Activated T-cell treated with anti-CD3 and anti-CD28 coated beads, Interleukin-2, amount 50 U/mL, for 72 hours (primary cell): ENCODE results near the gene DDX20. TPM values are rescaled to one million over a fixed set of nuclear protein-coding genes. Genes with fewer than 3 reads are reported as not detected.

Experiments
- ATAC-seq, 2 donors: fragments of 150-1000 bp; cut with Tn5 transposase; replicated peaks in 1 of 2; 2 replicates each; pipeline ENCODE4 v1.10.0; 2021; ENCODE audit warnings: moderate library complexity in 2 of 2, mild to moderate bottlenecking in 1 of 2
- DNase-seq, 2 donors: peaks; one replicate each; pipeline ENCODE4 v3.0.0; 2021 to 2022; ENCODE audit warnings: mixed read lengths in 1 of 2
- H3K27ac Mint-ChIP-seq: one replicate; pipeline ENCODE4 v1.8.0; 2022; ENCODE audit warnings: mild to moderate bottlenecking, moderate library complexity, mixed read lengths
- H3K27me3 Mint-ChIP-seq: one replicate; pipeline ENCODE4 v1.8.0; 2022; ENCODE audit warnings: low read depth, mixed read lengths
- H3K36me3 Mint-ChIP-seq, 2 donors: one replicate each; pipeline ENCODE4 v1.8.0; 2022; ENCODE audit warnings: mixed read lengths in 2 of 2, mild to moderate bottlenecking in 1 of 2; ENCODE audit not compliant: insufficient read depth in 2 of 2
- H3K4me1 Mint-ChIP-seq: one replicate; pipeline ENCODE4 v1.8.0; 2022; ENCODE audit warnings: low read depth, mixed read lengths
- H3K4me3 Mint-ChIP-seq, 2 donors: one replicate each; pipeline ENCODE4 v1.8.0; 2022; ENCODE audit warnings: mild to moderate bottlenecking in 2 of 2, mixed read lengths in 2 of 2, moderate library complexity in 2 of 2
- H3K9me3 Mint-ChIP-seq, 2 donors: one replicate each; pipeline ENCODE4 v1.8.0; 2022; ENCODE audit warnings: mixed read lengths in 2 of 2
- total RNA-seq, 2 donors: library from RNA; stranded (reverse); gene quantifications; one replicate each; pipeline ENCODE4 v1.2.3, GENCODE V29; 2022

Gene DDX20
- total RNA-seq, result 10 to 100 TPM; 13.3 to 15.8 TPM

- peak within 1 kb of the TSS; percentile 91 to 94 for H3K4me3 Mint-ChIP-seq
- H3K9me3 Mint-ChIP-seq, result no peaks in the 10 kb centered on the region
- peaks cover 45% of the 10 kb centered on the region for H3K4me1 Mint-ChIP-seq
- no peaks in the 10 kb centered on the region for H3K27me3 Mint-ChIP-seq
- H3K36me3 Mint-ChIP-seq, result peaks cover 2 to 14% of the 10 kb centered on the region in 2 donors
- peak; percentile 95 to 96 for DNase-seq
- peak; percentile 92 to 95 for ATAC-seq
- peak within 1 kb of the TSS; percentile 94 for H3K27ac Mint-ChIP-seq
Measured at GRCh38 chr1:111755331-111756123, at the start of gene DDX20. Gene DDX20, plus strand, starts transcription at chr1:111755901. Its CDS starts 24 bp downstream, at chr1:111755925.

GRCh38 chr1:111706921-111707320, 48.8 kb upstream of the DDX20 start:
- DNase-seq, result no peak
- Mint-ChIP-seq H3K27ac (peak overlapping the region; percentile 76), H3K9me3 (no peaks in the 10 kb centered on the region), H3K4me1 (peaks cover 47% of the 10 kb centered on the region), H3K27me3 (no peaks in the 10 kb centered on the region), H3K4me3 (no peak overlapping the region), H3K36me3 (peaks cover 1 to 31% of the 10 kb centered on the region in 2 donors)
- no peak for ATAC-seq

DNA sequence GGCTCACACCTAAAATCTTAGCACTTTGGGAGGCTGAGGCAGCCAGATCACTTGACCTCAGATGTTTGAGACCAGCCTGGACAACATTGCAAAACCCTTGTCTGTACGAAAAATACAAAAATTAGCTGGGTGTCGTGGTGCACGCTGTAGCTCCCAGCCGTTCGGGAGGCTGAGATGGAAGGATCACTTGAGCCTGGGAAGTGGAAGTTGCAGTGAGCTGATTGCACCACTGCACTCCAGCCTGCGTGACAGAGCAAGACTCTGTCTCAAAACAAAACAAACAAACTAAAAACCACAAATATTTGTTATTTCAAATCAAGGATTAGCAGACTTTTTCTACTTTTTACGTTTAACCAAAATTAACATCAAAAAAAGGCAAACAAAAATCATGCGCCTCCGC, 47.8 kb upstream of the DDX20 start:
- Mint-ChIP-seq H3K27ac (peak overlapping the region; percentile 95), H3K27me3 (no peaks in the 10 kb centered on the region), H3K36me3 (peaks cover 1 to 30% of the 10 kb centered on the region in 2 donors), H3K4me1 (peaks cover 47% of the 10 kb centered on the region), H3K4me3 (no peak overlapping the region), H3K9me3 (no peaks in the 10 kb centered on the region)
- DNase-seq (no peak), ATAC-seq (no peak)

DNA sequence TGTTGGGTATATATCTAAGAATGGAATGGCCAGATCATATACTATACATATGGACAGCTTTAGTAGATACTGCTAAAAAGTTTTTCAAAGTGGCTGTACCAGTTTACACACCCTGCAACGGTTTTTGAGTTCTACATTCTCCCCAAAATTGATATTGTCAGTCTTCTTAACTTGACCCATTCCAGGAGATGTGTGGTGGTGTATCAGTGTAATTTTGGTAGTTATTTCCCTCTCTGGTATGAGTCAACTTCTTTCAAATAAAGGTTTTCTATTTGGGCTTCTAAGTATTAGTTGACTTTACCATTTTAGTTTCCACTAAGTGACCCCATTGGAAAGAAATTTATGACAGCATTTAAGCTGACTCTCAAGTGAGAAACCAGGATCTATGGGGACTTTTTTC, 45.7 kb upstream of the DDX20 start:
- ATAC-seq, result peak; percentile 39 to 63
- peaks cover 40% of the 10 kb centered on the region for H3K4me1 Mint-ChIP-seq
- no peak for DNase-seq
- peaks cover 1 to 23% of the 10 kb centered on the region in 2 donors for H3K36me3 Mint-ChIP-seq
- H3K4me3 Mint-ChIP-seq, result peak overlapping the region in 1 of 2 donors; percentile 35
- no peaks in the 10 kb centered on the region for H3K9me3 Mint-ChIP-seq
- no peaks in the 10 kb centered on the region for H3K27me3 Mint-ChIP-seq
- peak overlapping the region; percentile 95 for H3K27ac Mint-ChIP-seq

DNA sequence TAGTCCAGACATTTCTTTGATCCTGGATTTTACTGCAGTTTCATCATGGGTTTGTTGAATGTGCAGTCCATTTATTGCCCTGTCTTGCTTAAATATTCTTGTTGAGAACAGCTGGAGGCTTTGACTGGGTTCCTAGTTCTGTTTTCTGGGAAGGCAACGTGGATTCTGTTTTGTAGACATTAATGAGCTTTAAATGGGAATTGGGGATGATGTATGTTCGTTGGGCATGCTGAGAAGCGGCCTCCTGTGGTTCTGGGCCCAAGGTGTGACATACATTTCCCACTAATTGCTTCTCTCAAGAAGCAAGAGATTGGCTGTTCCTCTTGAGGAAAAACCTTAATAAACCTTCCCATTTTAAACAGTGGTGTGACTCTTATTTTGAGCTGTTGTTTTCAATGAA, 39.4 kb upstream of the DDX20 start:
- Mint-ChIP-seq H3K36me3 (peaks cover 0 to 4% of the 10 kb centered on the region in 2 donors), H3K4me3 (no peak overlapping the region), H3K27ac (no peak overlapping the region), H3K4me1 (no peaks in the 10 kb centered on the region), H3K27me3 (no peaks in the 10 kb centered on the region), H3K9me3 (no peaks in the 10 kb centered on the region)
- ATAC-seq, result no peak
- no peak for DNase-seq

DNA sequence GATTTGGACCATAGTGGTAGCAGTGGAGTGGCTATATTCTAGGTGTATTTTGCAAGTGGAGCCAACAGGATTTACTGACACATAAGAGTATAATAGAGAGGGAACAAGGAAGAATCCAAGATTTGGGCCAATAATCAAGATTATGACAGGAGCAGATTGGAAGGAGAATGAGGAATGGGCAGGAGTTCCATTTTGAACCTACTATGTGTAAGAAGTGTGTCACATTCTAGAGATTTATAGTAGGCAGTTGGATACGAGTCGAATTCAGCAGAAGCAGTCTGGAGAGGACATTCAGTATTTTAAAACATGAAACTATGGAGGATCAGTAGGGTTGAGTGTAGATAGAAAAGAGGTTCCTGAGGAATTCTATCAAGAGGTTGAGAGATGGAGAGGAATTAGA, 38.3 kb upstream of the DDX20 start:
- H3K9me3 Mint-ChIP-seq, result no peaks in the 10 kb centered on the region
- H3K27me3 Mint-ChIP-seq, result no peaks in the 10 kb centered on the region
- no peaks in the 10 kb centered on the region for H3K4me1 Mint-ChIP-seq
- peaks cover 0 to 4% of the 10 kb centered on the region in 2 donors for H3K36me3 Mint-ChIP-seq
- no peak for DNase-seq
- peak overlapping the region; percentile 16 for H3K27ac Mint-ChIP-seq
- H3K4me3 Mint-ChIP-seq, result no peak overlapping the region
- no peak for ATAC-seq

- Mint-ChIP-seq H3K36me3 (peaks cover 0 to 4% of the 10 kb centered on the region in 2 donors), H3K4me1 (peaks cover 5% of the 10 kb centered on the region), H3K27me3 (no peaks in the 10 kb centered on the region), H3K4me3 (no peak overlapping the region), H3K9me3 (no peaks in the 10 kb centered on the region), H3K27ac (peak overlapping the region; percentile 20)
- ATAC-seq, result no peak
- no peak for DNase-seq
Measured at GRCh38 chr1:111719135-111719534, 36.6 kb upstream of the DDX20 start.

GRCh38 chr1:111719674-111720132, 36.0 kb upstream of the DDX20 start:
- Mint-ChIP-seq H3K36me3 (peaks cover 0 to 4% of the 10 kb centered on the region in 2 donors), H3K4me3 (no peak overlapping the region), H3K9me3 (no peaks in the 10 kb centered on the region), H3K4me1 (peaks cover 5% of the 10 kb centered on the region), H3K27me3 (no peaks in the 10 kb centered on the region), H3K27ac (peak overlapping the region; percentile 2)
- DNase-seq (no peak), ATAC-seq (no peak)

- DNase-seq (no peak), ATAC-seq (no peak)
- Mint-ChIP-seq H3K4me1 (peaks cover 5% of the 10 kb centered on the region), H3K4me3 (no peak overlapping the region), H3K36me3 (peaks cover 0 to 4% of the 10 kb centered on the region in 2 donors), H3K9me3 (no peaks in the 10 kb centered on the region), H3K27me3 (no peaks in the 10 kb centered on the region), H3K27ac (peak overlapping the region; percentile 45)
Measured at GRCh38 chr1:111720274-111720976, 35.3 kb upstream of the DDX20 start.

DNA sequence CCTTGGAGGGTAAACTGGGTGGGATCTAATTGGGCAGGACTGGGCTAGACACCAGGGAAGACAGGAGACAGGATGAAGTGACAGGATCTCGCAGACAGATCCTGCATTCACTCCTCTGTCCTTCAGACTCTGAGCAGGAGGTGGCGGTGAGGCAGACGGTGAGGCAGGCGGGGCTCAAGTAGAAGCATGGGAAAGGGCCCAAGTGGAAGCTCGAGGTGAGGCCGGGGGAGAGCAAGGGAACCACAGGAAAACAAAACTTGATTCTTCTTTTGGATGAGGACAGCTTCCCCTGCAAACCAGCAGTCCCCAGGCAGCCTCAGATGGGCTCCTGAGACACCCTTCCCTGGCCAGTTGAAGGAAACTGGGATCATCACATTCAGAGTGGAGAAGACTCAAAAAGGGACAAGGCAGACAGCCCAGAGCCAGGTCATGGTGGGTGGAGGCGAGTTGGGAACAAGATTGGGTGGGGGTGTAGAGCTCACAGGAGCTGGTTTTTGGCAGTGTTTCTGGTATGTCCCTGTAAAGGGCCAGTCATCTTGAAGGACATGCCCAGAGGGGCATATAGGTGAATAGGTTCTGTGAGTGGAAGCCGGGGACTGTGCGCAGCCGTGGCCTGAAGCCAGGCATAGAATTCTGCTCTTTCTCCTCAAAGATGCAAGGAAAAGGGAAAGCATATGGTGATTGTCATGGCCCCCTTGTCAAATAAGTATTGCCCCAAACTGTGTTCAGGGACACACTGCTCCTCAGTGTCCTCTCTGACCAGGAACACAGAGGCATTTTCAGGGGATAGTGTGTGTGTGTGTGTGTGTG, 34.5 kb upstream of the DDX20 start:
- no peaks in the 10 kb centered on the region for H3K27me3 Mint-ChIP-seq
- H3K4me1 Mint-ChIP-seq, result peaks cover 5% of the 10 kb centered on the region
- H3K4me3 Mint-ChIP-seq, result no peak overlapping the region
- no peak for DNase-seq
- peaks cover 0 to 4% of the 10 kb centered on the region in 2 donors for H3K36me3 Mint-ChIP-seq
- no peaks in the 10 kb centered on the region for H3K9me3 Mint-ChIP-seq
- peak; percentile 4 for ATAC-seq
- peak overlapping the region; percentile 45 for H3K27ac Mint-ChIP-seq

GRCh38 chr1:111723091-111723806, 32.5 kb upstream of the DDX20 start:
- no peak for DNase-seq
- Mint-ChIP-seq H3K27me3 (no peaks in the 10 kb centered on the region), H3K36me3 (no peaks in the 10 kb centered on the region), H3K4me1 (peaks cover 5% of the 10 kb centered on the region), H3K4me3 (no peak overlapping the region), H3K9me3 (no peaks in the 10 kb centered on the region), H3K27ac (peak overlapping the region; percentile 5)
- ATAC-seq, result no peak

DNA sequence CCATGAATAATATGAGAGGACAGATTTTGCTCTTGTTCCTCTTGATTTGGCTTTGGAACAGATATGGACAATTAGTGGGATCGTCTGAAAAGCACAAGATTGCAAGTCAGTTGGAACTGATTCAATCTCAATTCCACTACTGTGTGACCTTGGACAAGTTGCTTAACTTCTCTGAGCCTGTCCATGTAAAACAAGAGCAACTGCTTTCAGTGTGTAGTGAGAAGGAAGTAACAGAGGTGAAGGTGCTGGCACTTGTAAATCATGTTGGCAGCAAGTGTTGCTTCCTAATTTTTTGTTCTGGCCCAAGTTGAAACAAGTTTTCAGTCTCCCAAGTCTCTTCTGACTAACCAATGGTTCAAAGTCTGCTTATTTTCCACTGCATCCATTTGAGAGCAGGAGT, 31.8 kb upstream of the DDX20 start:
- no peak overlapping the region for H3K27ac Mint-ChIP-seq
- no peaks in the 10 kb centered on the region for H3K9me3 Mint-ChIP-seq
- DNase-seq, result no peak
- no peaks in the 10 kb centered on the region for H3K27me3 Mint-ChIP-seq
- no peak for ATAC-seq
- H3K4me3 Mint-ChIP-seq, result no peak overlapping the region
- peaks cover 5% of the 10 kb centered on the region for H3K4me1 Mint-ChIP-seq
- H3K36me3 Mint-ChIP-seq, result no peaks in the 10 kb centered on the region
